ENCODE measurements around the gene PRDM11.

GRCh38 chr11:45250035-45250718, 103.7 kb downstream of the PRDM11 start:
- no peak for TF ChIP-seq PBX3 (IDR thresholded peaks at IDR 0.05; ENCODE audit: insufficient replicate concordance, low read depth, low read length)
- TF ChIP-seq POLR2A (IDR thresholded peaks at IDR 0.05; ENCODE audit: low read depth, low read length), result no peak
- no peak for TF ChIP-seq ATF2 (IDR thresholded peaks at IDR 0.05; ENCODE audit: low read length)
- TF ChIP-seq CTCF (IDR thresholded peaks at IDR 0.05 in 2 of 3, conservative IDR thresholded peaks at IDR 0.05 in 1 of 3; ENCODE audit: control insufficient read depth in 2 of 3, extremely low read depth in 1 of 3, insufficient read depth in 1 of 3, low read depth in 3 of 3, low read length in 3 of 3), result no peak
- TF ChIP-seq POLR2AphosphoS5 (IDR thresholded peaks at IDR 0.05; ENCODE audit: low read length), result no peak
- no peak for TF ChIP-seq STAT3 (IDR thresholded peaks at IDR 0.05; ENCODE audit: low read depth, low read length)
